KMS-11 (cell line): ENCODE data around the gene GNA12.

Experiments
- H2AFZ ChIP-seq: fragments of 200-600 bp; sonication (generic); 2 replicates; pipeline ENCODE4 v1.6.1; 2016; ENCODE audit warnings: antibody characterized with exemption, mixed run types, low read depth
- H3K27ac ChIP-seq: fragments of 200-600 bp; sonication (generic); 2 replicates; pipeline ENCODE4 v1.6.1; 2016; ENCODE audit warnings: mild to moderate bottlenecking, mixed run types
- H3K27me3 ChIP-seq: fragments of 200-600 bp; sonication (generic); 2 replicates; pipeline ENCODE4 v1.6.1; 2017; ENCODE audit warnings: mild to moderate bottlenecking, low read depth, mixed run types, moderate library complexity; ENCODE audit not compliant: insufficient read depth
- H3K36me3 ChIP-seq: fragments of 200-600 bp; sonication (generic); 2 replicates; pipeline ENCODE4 v1.6.1; 2017; ENCODE audit warnings: mild to moderate bottlenecking, mixed run types; ENCODE audit not compliant: insufficient read depth
- H3K4me1 ChIP-seq: fragments of 200-600 bp; sonication (generic); 2 replicates; pipeline ENCODE4 v1.6.1; 2016; ENCODE audit warnings: mild to moderate bottlenecking, low read depth, mixed run types; ENCODE audit not compliant: poor library complexity, severe bottlenecking
- H3K4me2 ChIP-seq: fragments of 200-600 bp; sonication (generic); 2 replicates; pipeline ENCODE4 v1.7.0; 2016; ENCODE audit warnings: mild to moderate bottlenecking, mixed run types
- H3K4me3 ChIP-seq: fragments of 200-600 bp; sonication (generic); IDR thresholded peaks from 2 replicates; pipeline ENCODE4 v1.6.1; 2017; ENCODE audit warnings: low read depth, low read length, mixed read lengths; ENCODE audit not compliant: insufficient read depth
- H3K79me2 ChIP-seq: fragments of 200-600 bp; sonication (generic); 2 replicates; pipeline ENCODE4 v1.6.1; 2016; ENCODE audit warnings: low read depth, mixed run types; ENCODE audit not compliant: insufficient read depth
- H3K9ac ChIP-seq: fragments of 200-600 bp; sonication (generic); 2 replicates; pipeline ENCODE4 v1.6.1; 2016; ENCODE audit warnings: mild to moderate bottlenecking, mixed run types
- H4K20me1 ChIP-seq: fragments of 200-600 bp; sonication (generic); 2 replicates; pipeline ENCODE4 v1.6.1; 2016; ENCODE audit warnings: mild to moderate bottlenecking, mixed run types; ENCODE audit not compliant: insufficient read depth
- CTCF ChIP-seq: fragments of 200-600 bp; sonication (generic); conservative IDR thresholded peaks from 2 replicates; pipeline ENCODE4 v1.6.1; 2017; ENCODE audit warnings: low read depth, mild to moderate bottlenecking, antibody characterized with exemption, low read length, moderate library complexity, mixed read lengths

GNA12 gene

DNA sequence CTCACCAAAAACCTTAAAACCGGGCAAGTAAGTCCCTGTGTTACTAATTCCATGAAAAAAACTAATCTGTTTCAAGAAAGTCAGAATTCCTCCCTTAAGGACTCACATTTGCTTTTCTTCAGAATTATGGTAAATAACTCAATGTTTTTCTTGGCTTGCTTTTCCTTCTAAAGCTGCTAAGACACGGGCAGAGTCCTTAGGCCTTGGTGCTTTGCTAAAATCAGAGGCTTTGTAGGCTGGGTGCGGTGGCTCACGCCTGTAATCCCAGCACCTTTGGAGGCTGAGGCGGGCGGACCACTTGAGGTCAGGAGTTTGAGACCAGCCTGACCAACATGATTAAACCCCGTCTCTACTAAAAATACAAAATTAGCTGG lies 32.0 kb downstream of the GNA12 start:
- Histone ChIP-seq H3K27me3 (no peaks in the 10 kb centered on the region), H3K4me1 (no peaks in the 10 kb centered on the region), H3K4me2 (no peak overlapping the region), H3K4me3 (no peak overlapping the region), H2AFZ (no peak overlapping the region), H4K20me1 (no peaks in the 10 kb centered on the region), H3K9ac (no peak overlapping the region), H3K36me3 (no peaks in the 10 kb centered on the region), H3K27ac (no peak overlapping the region), H3K79me2 (peaks cover 30% of the 10 kb centered on the region; the same call in 1 of the 2 replicates)
- TF ChIP-seq CTCF: no peak

DNA sequence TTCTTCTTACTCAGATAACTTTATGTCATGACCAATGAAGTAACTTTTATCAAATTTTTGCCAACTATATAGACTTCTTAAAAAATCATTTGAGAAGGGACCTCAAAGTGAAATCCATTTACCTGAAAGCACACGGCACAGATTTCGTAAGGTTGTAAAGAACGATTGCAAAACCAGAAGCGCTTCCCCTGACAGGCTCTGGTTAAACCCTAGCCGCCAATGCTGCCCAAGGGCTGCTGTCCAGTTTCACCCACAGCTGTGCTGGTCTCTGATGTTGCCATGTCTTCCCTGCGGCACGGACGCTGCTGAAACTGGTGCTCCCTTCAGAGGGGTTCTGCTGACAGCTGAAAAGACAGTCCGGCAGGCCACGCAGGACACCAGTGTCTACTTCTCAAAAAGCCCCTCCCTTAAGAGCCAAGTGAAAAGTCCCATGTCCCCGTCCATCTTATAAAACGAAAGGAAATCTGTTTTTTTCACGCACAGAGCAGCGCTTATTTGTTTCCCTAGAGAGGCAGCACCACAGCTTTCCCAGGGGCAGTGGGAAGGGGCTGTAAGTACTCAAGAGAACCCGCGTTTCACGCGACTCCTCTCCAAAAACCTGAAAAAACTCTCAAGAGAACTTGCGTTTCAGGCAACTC lies 32.5 kb downstream of the GNA12 start:
- no peak overlapping the region for H3K4me3 ChIP-seq
- H4K20me1 ChIP-seq: no peaks in the 10 kb centered on the region
- H3K4me2 ChIP-seq: no peak overlapping the region
- H3K79me2 ChIP-seq: peaks cover 25% of the 10 kb centered on the region; the same call in 1 of the 2 replicates
- H2AFZ ChIP-seq: no peak overlapping the region
- H3K27ac ChIP-seq: no peak overlapping the region
- TF ChIP-seq CTCF: no peak
- no peaks in the 10 kb centered on the region for H3K4me1 ChIP-seq
- no peak overlapping the region for H3K9ac ChIP-seq
- H3K27me3 ChIP-seq: no peaks in the 10 kb centered on the region
- H3K36me3 ChIP-seq: no peaks in the 10 kb centered on the region

DNA sequence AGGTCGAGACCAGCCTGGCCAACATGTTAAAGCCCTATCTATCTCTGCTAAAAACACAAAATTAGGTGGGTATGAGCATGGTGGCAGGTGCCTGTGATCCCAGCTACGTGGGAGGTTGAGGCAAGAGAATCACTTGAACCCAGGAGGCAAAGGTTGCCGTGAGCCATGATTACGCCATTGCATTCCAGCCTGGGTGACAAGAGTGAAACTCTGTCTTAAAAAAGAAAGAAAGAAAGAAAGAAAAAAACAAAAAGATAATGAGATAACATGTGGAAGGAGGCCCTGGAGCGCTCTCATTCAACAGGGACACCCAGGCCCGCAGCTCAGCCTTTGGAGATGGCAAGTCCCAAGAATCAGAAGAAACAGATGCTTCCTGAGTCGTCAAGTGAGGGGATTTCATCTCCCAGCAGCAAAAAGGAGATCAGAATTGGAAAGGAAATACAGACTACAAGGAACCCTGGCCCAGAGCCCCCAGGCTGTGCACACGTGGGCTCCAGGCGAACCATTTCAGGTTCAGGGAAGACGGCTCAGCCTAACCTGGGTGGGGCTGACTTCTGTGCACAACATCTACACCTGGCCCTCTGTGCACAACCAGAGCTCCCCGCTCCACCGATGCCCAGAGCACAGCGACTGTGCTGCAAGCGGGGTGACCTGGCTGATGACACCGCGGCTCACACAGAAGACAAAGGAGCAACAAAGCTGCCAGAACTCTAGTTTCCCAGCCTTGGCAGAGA lies 33.3 kb downstream of the GNA12 start:
- peaks cover 17% of the 10 kb centered on the region; the same call in 1 of the 2 replicates for H3K79me2 ChIP-seq
- H3K4me3 ChIP-seq: no peak overlapping the region
- no peak overlapping the region for H3K4me2 ChIP-seq
- H4K20me1 ChIP-seq: no peaks in the 10 kb centered on the region
- no peak for TF ChIP-seq CTCF
- no peak overlapping the region for H3K27ac ChIP-seq
- no peaks in the 10 kb centered on the region for H3K27me3 ChIP-seq
- no peaks in the 10 kb centered on the region for H3K36me3 ChIP-seq
- no peak overlapping the region for H3K9ac ChIP-seq
- H3K4me1 ChIP-seq: no peaks in the 10 kb centered on the region
- H2AFZ ChIP-seq: no peak overlapping the region

DNA sequence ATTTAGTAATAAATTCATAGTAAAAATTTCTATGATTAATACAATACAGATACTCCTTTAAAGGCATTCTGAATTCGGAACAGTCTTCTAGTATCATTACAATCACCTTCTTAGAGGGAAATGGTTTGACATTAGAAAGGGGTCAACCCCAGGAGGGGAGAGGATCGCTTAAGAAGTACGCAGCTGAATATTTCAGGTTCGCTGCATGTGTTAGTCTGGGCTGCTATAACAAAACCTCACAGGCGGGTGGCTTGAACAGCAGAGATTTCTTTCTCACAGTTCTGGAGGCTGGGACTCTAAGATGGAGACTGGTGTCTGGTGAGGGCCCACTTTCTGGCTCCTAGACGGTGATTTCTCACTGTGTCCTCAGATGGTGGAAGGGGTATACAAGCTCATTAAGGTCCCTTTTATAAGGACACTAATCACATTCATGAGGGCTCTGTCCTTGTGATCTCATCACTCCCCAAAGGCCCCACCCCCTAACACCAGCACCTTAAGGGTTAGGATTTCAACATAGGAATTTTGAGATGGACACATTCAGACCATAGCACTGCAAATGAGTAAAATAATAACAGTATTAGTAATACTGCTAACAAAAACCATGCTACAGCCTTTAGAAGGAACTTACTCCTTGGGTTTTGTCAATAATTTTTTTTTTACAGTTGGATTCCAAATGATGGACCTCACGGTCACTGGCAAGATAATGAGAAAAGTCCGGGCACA lies 34.0 kb downstream of the GNA12 start:
- TF ChIP-seq CTCF: no peak
- no peak overlapping the region for H3K4me2 ChIP-seq
- peaks cover 13% of the 10 kb centered on the region; the same call in 1 of the 2 replicates for H3K79me2 ChIP-seq
- no peaks in the 10 kb centered on the region for H3K4me1 ChIP-seq
- no peak overlapping the region for H3K9ac ChIP-seq
- H2AFZ ChIP-seq: no peak overlapping the region
- no peaks in the 10 kb centered on the region for H3K36me3 ChIP-seq
- H3K4me3 ChIP-seq: no peak overlapping the region
- no peak overlapping the region for H3K27ac ChIP-seq
- H3K27me3 ChIP-seq: no peaks in the 10 kb centered on the region
- H4K20me1 ChIP-seq: no peaks in the 10 kb centered on the region; the same call in 1 of the 2 replicates
